Liver (tissue), 9 donors: ENCODE measurements around the gene TRPC4AP. TPM values are rescaled to one million over a fixed set of nuclear protein-coding genes. Genes with fewer than 3 reads are reported as not detected.

Experiments
- DNase-seq: peaks from one replicate; pipeline ENCODE4 v3.0.0-alpha.2; 2017; ENCODE audit warnings: low spot score
- H3K27ac ChIP-seq, 2 donors: one replicate each; pipeline ENCODE4 v1.7.0; 2013; ENCODE audit warnings: inconsistent platforms in 2 of 2, low read length in 2 of 2, control low read depth in 1 of 2, low read depth in 1 of 2, mild to moderate bottlenecking in 1 of 2
- H3K27me3 ChIP-seq, 4 donors: one replicate each; pipeline versions ENCODE4 v1.6.1 to v1.7.0; 2013; ENCODE audit warnings: low read length in 3 of 4, inconsistent platforms in 1 of 4, mild to moderate bottlenecking in 1 of 4, moderate library complexity in 1 of 4; ENCODE audit not compliant: control insufficient read depth in 4 of 4, insufficient read depth in 4 of 4
- H3K36me3 ChIP-seq, 4 donors: one replicate each; pipeline versions ENCODE4 v1.6.1 to v1.7.0; 2013; ENCODE audit warnings: low read length in 3 of 4, mild to moderate bottlenecking in 3 of 4, low read depth in 1 of 4, moderate library complexity in 1 of 4; ENCODE audit not compliant: control insufficient read depth in 4 of 4, insufficient read depth in 3 of 4
- H3K4me1 ChIP-seq, 4 donors: one replicate each; pipeline versions ENCODE4 v1.6.1 to v1.7.0; 2013; ENCODE audit warnings: low read length in 3 of 4, mild to moderate bottlenecking in 3 of 4, moderate library complexity in 1 of 4; ENCODE audit not compliant: control insufficient read depth in 4 of 4, insufficient read depth in 4 of 4
- H3K4me3 ChIP-seq, 3 donors: one replicate each; pipeline versions ENCODE4 v1.6.1 to v1.7.0; 2013; ENCODE audit warnings: low read length in 3 of 3, control low read depth in 1 of 3, low read depth in 1 of 3, mild to moderate bottlenecking in 1 of 3
- H3K9ac ChIP-seq, 2 donors: one replicate each; pipeline ENCODE4 v1.7.0; 2013; ENCODE audit warnings: low read length in 2 of 2, mild to moderate bottlenecking in 2 of 2, moderate library complexity in 2 of 2, control low read depth in 1 of 2, low read depth in 1 of 2
- H3K9me3 ChIP-seq, 4 donors: one replicate each; pipeline versions ENCODE4 v1.6.1 to v1.7.0; 2013; ENCODE audit warnings: low read length in 3 of 4; ENCODE audit not compliant: control insufficient read depth in 4 of 4
- ATF3 ChIP-seq: IDR thresholded peaks from 2 replicates; pipeline ENCODE4 v1.6.1; 2016; ENCODE audit warnings: antibody characterized with exemption
- CTCF ChIP-seq: fragments of 150-350 bp; IDR thresholded peaks from 2 replicates; pipeline ENCODE4 v1.5.1; 2017; ENCODE audit warnings: improper control_type of control experiment, low read depth, low read length; ENCODE audit not compliant: missing input control
- EGR1 ChIP-seq, 2 donors: IDR thresholded peaks; 2 replicates each; pipeline ENCODE4 v1.6.1; 2016 to 2018; ENCODE audit warnings: antibody characterized with exemption in 2 of 2, low read depth in 2 of 2
- FOXA1 ChIP-seq: IDR thresholded peaks from 2 replicates; pipeline ENCODE4 v1.6.1; 2016; ENCODE audit warnings: antibody characterized with exemption
- FOXA2 ChIP-seq: IDR thresholded peaks from 2 replicates; pipeline ENCODE4 v1.6.1; 2016; ENCODE audit warnings: antibody characterized with exemption
- HNF4G ChIP-seq: IDR thresholded peaks from 2 replicates; pipeline ENCODE4 v1.6.1; 2016; ENCODE audit warnings: antibody characterized with exemption
- JUND ChIP-seq, 2 donors: IDR thresholded peaks; 2 replicates each; pipeline ENCODE4 v1.6.1; 2016; ENCODE audit warnings: antibody characterized with exemption in 2 of 2
- NR2F2 ChIP-seq: IDR thresholded peaks from 2 replicates; pipeline ENCODE4 v1.6.1; 2016; ENCODE audit warnings: antibody characterized with exemption
- REST ChIP-seq: IDR thresholded peaks from 2 replicates; pipeline ENCODE4 v1.6.1; 2016; ENCODE audit warnings: antibody characterized with exemption, mild to moderate bottlenecking
- RXRA ChIP-seq, 2 donors: IDR thresholded peaks; 2 replicates each; pipeline ENCODE4 v1.6.1; 2017 to 2018; ENCODE audit warnings: antibody characterized with exemption in 2 of 2, mild to moderate bottlenecking in 1 of 2
- SP1 ChIP-seq: IDR thresholded peaks from 2 replicates; pipeline ENCODE4 v1.6.1; 2018; ENCODE audit warnings: antibody characterized with exemption, mild to moderate bottlenecking
- TAF1 ChIP-seq: conservative IDR thresholded peaks from 2 replicates; pipeline ENCODE4 v1.6.1; 2016; ENCODE audit warnings: antibody characterized with exemption, mild to moderate bottlenecking
- YY1 ChIP-seq: IDR thresholded peaks from 2 replicates; pipeline ENCODE4 v1.6.1; 2016; ENCODE audit warnings: antibody characterized with exemption, mild to moderate bottlenecking
- ZBTB33 ChIP-seq: IDR thresholded peaks from 2 replicates; pipeline ENCODE4 v1.6.1; 2016; ENCODE audit warnings: antibody characterized with exemption
- WGBS: extraction: QIAGEN DNeasy Blood & Tissue Kit; methylation state at CpG from one replicate; pipeline ENCODE4 v1.1.7; 2013; 5-methylcytosine and 5-hydroxymethylcytosine counted together
- polyA plus RNA-seq, 2 donors: library from polyadenylated mRNA; stranded (reverse) in 1 of 2; unstranded in 1 of 2; fragments of 200-250 nt in 1 of 2; fragments of >200 nt in 1 of 2; fragmentation: Nextera tagmentation in 1 of 2; extraction: Ambion mirVana in 1 of 2; gene quantifications; one replicate each; pipeline versions ENCODE4 v1.2.1 to v1.2.3, GENCODE V29; 2013 to 2015
- total RNA-seq, 2 donors: library from RNA; depleted of rRNA; stranded (reverse); fragments of >200 nt; gene quantifications; one replicate each; pipeline ENCODE4 v1.2.3, GENCODE V29; 2014
- donor health status: healthy.
- donor health status: healthy.
- donor health status: healthy.
- donor health status: healthy.
- donor health status: healthy.

Gene TRPC4AP
- total and polyA plus RNA-seq, 4 donors = 26.3 to 57.2 (median 33.8) TPM

- no peak overlapping the region for H3K27ac ChIP-seq
- peaks cover 38 to 94% (median 47%) of the 10 kb centered on the region in 4 donors for H3K36me3 ChIP-seq
- DNase-seq = no peak
- H3K27me3 ChIP-seq = no peaks in the 10 kb centered on the region
- peaks cover 2 to 16% (median 6%) of the 10 kb centered on the region in 4 donors for H3K4me1 ChIP-seq
- TF ChIP-seq JUND (IDR thresholded peaks at IDR 0.05) (no peak), ATF3 (no peak)
- no peaks in the 10 kb centered on the region for H3K9me3 ChIP-seq
- WGBS = 77% methylated on average over 10 of the region's 10 CpGs
- no peak overlapping the region for H3K4me3 ChIP-seq
- H3K9ac ChIP-seq = no peak overlapping the region
These were observed 90.0 kb downstream of the TRPC4AP start for GRCh38 chr20:35002426-35003210.

GRCh38 chr20:35001596-35002362, 90.8 kb downstream of the TRPC4AP start:
- no peaks in the 10 kb centered on the region for H3K9me3 ChIP-seq
- no peak overlapping the region for H3K4me3 ChIP-seq
- no peak for DNase-seq
- WGBS = 94% methylated on average over 15 of the region's 15 CpGs
- H3K27ac ChIP-seq = no peak overlapping the region
- H3K27me3 ChIP-seq = no peaks in the 10 kb centered on the region
- no peak overlapping the region for H3K9ac ChIP-seq
- peaks cover 38 to 88% (median 43%) of the 10 kb centered on the region in 4 donors for H3K36me3 ChIP-seq
- H3K4me1 ChIP-seq = peaks cover 2 to 18% (median 6%) of the 10 kb centered on the region in 4 donors
- TF ChIP-seq CTCF (peak; percentile 7), SP1 (no peak)

GRCh38 chr20:35000922-35001595, 91.5 kb downstream of the TRPC4AP start:
- no peak for DNase-seq
- H3K36me3 ChIP-seq = peaks cover 32 to 85% (median 36%) of the 10 kb centered on the region in 4 donors
- H3K4me1 ChIP-seq = peaks cover 2 to 18% (median 6%) of the 10 kb centered on the region in 4 donors
- no peaks in the 10 kb centered on the region for H3K9me3 ChIP-seq
- 96% methylated on average over 28 of the region's 28 CpGs for WGBS
- no peak overlapping the region for H3K4me3 ChIP-seq
- H3K27me3 ChIP-seq = no peaks in the 10 kb centered on the region
- H3K9ac ChIP-seq = no peak overlapping the region
- H3K27ac ChIP-seq = no peak overlapping the region
- no peak for TF ChIP-seq YY1
- TF ChIP-seq ATF3 = no peak
- TF ChIP-seq RXRA (IDR thresholded peaks at IDR 0.05) = no peak
- TF ChIP-seq FOXA2 = no peak
- TF ChIP-seq HNF4G = no peak
- TF ChIP-seq REST = no peak
- TF ChIP-seq JUND (IDR thresholded peaks at IDR 0.05) = no peak
- no peak for TF ChIP-seq ZBTB33
- no peak for TF ChIP-seq EGR1 (IDR thresholded peaks at IDR 0.05; ENCODE audit: low read depth in 2 of 2)
- TF ChIP-seq FOXA1 = no peak
- TF ChIP-seq NR2F2 = no peak
- TF ChIP-seq TAF1 = no peak
- TF ChIP-seq CTCF = no peak
